ENCODE measurements around the gene RNF41.

RNF41 gene

GRCh38 chr12:56258068-56258819, 36.5 kb upstream of the RNF41 start, which contains the start of gene ANKRD52:
Gene ANKRD52, minus strand, starts transcription at chr12:56258384. Its CDS starts 115 bp downstream, at chr12:56258269.
- Histone ChIP-seq H3K27me3 (ENCODE audit: insufficient read depth, low read depth, severe bottlenecking) (no peaks in the 10 kb centered on the region), H3K4me3 (ENCODE audit: low read depth, low read length) (peak within 1 kb of the TSS; percentile 64), H3K36me3 (peaks cover 37% of the 10 kb centered on the region), H3K9me3 (ENCODE audit: severe bottlenecking) (no peaks in the 10 kb centered on the region), H3K27ac (peak within 1 kb of the TSS; percentile 96)
- DNase-seq = peak; percentile 67
- TF ChIP-seq CTCF (IDR thresholded peaks at IDR 0.05; ENCODE audit: low read depth, low read length) = peak; percentile 77

GRCh38 chr12:56257491-56258067, 35.9 kb upstream of the RNF41 start:
- TF ChIP-seq CTCF (IDR thresholded peaks at IDR 0.05; ENCODE audit: low read depth, low read length) = no peak
- Histone ChIP-seq H3K4me3 (ENCODE audit: low read depth, low read length) (peak overlapping the region; percentile 64), H3K9me3 (ENCODE audit: severe bottlenecking) (no peaks in the 10 kb centered on the region), H3K36me3 (peaks cover 44% of the 10 kb centered on the region), H3K27ac (peak overlapping the region; percentile 96), H3K27me3 (ENCODE audit: insufficient read depth, low read depth, severe bottlenecking) (no peaks in the 10 kb centered on the region)
- DNase-seq = peak; percentile 69

GRCh38 chr12:56257071-56257470, 35.3 kb upstream of the RNF41 start:
- Histone ChIP-seq H3K4me3 (ENCODE audit: low read depth, low read length) (peak overlapping the region; percentile 64), H3K27ac (peak overlapping the region; percentile 96; the same call in 1 of the 2 replicates), H3K9me3 (ENCODE audit: severe bottlenecking) (no peaks in the 10 kb centered on the region), H3K36me3 (peaks cover 49% of the 10 kb centered on the region), H3K27me3 (ENCODE audit: insufficient read depth, low read depth, severe bottlenecking) (no peaks in the 10 kb centered on the region)
- TF ChIP-seq CTCF (IDR thresholded peaks at IDR 0.05; ENCODE audit: low read depth, low read length) = no peak
- no peak for DNase-seq

- no peaks in the 10 kb centered on the region for H3K9me3 ChIP-seq (ENCODE audit: severe bottlenecking)
- no peak for TF ChIP-seq CTCF (IDR thresholded peaks at IDR 0.05; ENCODE audit: low read depth, low read length)
- no peak overlapping the region for H3K27ac ChIP-seq
- no peak overlapping the region for H3K4me3 ChIP-seq (ENCODE audit: low read depth, low read length)
- H3K36me3 ChIP-seq = peaks cover 54% of the 10 kb centered on the region
- no peak for DNase-seq
- H3K27me3 ChIP-seq (ENCODE audit: insufficient read depth, low read depth, severe bottlenecking) = no peaks in the 10 kb centered on the region
Observed at GRCh38 chr12:56256326-56256960, 34.7 kb upstream of the RNF41 start.

- Histone ChIP-seq H3K27ac (no peak overlapping the region), H3K27me3 (ENCODE audit: insufficient read depth, low read depth, severe bottlenecking) (no peaks in the 10 kb centered on the region), H3K4me3 (ENCODE audit: low read depth, low read length) (no peak overlapping the region), H3K36me3 (peaks cover 57% of the 10 kb centered on the region), H3K9me3 (ENCODE audit: severe bottlenecking) (no peaks in the 10 kb centered on the region)
- DNase-seq = no peak
- no peak for TF ChIP-seq CTCF (IDR thresholded peaks at IDR 0.05; ENCODE audit: low read depth, low read length)
Observed at GRCh38 chr12:56255671-56256070, 33.9 kb upstream of the RNF41 start.
